HL-60/S4 (cell line): Measurements from ENCODE around the gene PACSIN2.
"Not testable (repeated sequence)": the region's sequence is repeated elsewhere in the genome, so short reads cannot be mapped to it uniquely, and the experiment has no call there.

Experiments
- in situ Hi-C: fragments of 300-500 bp; cut with MboI; formaldehyde crosslinking; loops from 2 replicates; pipeline ENCODE4 v1.14.3; 2022; ENCODE audit warnings: low sequenced_read_pairs

The PACSIN2 gene

DNA sequence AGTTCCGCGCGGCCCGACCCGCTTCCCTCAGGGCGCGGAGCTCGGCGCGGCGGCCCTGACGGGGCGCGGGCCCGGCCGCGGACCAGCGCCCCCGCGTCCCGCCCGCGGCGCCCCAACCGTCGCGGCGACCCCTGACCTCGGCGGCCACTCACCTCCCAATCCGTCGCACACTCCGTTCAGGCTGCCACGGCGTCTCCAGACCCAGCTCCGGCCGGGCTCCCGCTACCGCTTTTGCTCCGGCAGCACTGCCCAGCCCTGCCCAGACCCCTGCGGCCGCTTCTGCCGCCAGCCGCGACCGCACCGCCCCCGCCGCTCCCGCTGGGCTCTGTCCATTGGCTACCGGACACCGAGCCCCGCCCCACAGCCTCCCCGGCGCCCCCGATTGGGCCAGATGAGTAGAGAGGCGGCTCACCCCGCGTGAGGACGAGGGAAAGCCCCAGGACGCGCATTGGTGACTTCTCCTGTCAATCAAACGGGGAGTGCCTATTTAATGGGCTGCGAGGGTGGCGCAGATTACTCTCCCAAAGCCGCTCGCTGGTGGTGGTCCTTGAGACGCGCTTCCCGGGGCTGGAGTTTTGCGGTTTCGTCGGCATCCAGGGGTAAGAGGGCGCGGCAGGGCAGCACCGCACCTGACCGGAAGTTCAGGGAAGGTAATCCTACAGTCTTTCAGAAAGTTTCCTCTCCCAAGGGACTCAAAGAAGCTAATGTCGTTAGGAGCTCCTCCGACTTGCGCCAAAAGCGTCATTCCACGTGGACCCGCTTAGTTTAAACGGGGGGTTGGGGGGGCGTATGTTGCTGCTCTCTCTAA lies at the start of gene PACSIN2:
TSS of gene PACSIN2 (minus strand) at position 281 of the 808 bp plus-strand sequence. CDS start 103,069 bp downstream, outside the sequence.
- in situ Hi-C loops, result no loop called here

- in situ Hi-C loops, result no loop called here
Measured at GRCh38 chr22:43060183-43060582, 45.2 kb upstream of the PACSIN2 start.

GRCh38 chr22:43057641-43058040 lies 42.7 kb upstream of the PACSIN2 start:
- in situ Hi-C loops, result no loop called here

DNA sequence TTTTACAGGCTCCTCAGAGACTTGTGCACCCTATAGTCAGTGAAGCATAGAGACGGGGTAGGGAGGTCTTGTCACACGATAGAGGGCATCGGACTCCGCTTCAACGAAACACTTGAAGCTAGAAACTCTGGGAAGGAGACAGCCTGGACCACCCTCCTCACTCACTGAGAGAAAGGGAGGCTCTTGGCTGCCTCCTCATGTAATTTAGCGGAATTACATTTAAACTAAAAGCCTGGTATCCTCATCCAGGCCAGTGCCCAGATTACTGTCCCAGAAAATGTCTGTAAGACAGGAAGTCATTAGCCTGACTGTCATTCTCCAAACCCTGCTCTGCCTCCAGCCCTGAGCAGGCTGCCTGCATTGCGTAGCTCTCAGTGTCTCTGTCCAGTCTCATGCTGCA lies 38.2 kb upstream of the PACSIN2 start:
- in situ Hi-C loops, result no loop called here

GRCh38 chr22:43050995-43051394 lies 36.0 kb upstream of the PACSIN2 start:
- in situ Hi-C loops, result no loop called here

DNA sequence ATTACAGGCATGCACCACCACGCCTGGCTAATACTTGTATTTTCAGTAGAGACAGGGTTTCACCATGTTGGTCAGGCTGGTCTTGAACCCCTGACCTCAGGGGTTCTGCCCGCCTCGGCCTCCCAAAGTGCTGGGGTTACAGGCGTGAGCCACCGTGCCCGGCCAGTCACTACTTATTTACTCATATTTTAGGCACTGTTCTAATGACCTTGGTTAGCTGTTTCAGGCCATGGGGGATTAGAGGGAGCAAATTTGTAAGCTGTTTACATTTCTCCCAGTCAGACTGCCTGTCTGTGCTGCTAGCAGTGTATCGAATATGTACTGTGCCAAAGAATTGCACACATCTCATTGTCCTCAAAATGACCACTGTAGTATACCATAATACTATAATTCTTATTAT lies 32.7 kb upstream of the PACSIN2 start:
- in situ Hi-C loops, result no loop called here

DNA sequence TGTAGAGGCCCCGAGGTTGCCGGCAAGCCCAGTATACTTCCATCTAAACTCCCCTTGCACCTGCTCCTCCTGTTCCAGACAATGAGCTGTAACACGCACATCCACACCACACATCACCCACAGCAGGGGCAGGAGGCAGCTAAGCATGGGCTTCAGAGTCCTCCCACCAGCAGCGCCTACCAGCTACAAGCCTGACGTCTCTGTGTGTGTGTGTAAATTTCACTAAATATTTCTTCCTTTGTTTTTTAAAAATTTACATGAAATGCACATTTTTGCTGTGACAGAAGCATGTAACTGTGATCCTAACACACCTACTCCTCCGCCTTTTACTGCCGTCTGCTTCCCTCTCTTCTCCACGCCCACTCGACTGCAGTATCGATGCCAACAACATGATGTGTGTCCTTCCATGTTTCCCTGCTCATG lies 29.4 kb upstream of the PACSIN2 start:
- in situ Hi-C loops, result no loop called here

- in situ Hi-C loops, result no loop called here
Measured at GRCh38 chr22:43042101-43042780, 27.3 kb upstream of the PACSIN2 start.

GRCh38 chr22:43039800-43040199 lies 24.9 kb upstream of the PACSIN2 start:
- in situ Hi-C loops, result no loop called here

DNA sequence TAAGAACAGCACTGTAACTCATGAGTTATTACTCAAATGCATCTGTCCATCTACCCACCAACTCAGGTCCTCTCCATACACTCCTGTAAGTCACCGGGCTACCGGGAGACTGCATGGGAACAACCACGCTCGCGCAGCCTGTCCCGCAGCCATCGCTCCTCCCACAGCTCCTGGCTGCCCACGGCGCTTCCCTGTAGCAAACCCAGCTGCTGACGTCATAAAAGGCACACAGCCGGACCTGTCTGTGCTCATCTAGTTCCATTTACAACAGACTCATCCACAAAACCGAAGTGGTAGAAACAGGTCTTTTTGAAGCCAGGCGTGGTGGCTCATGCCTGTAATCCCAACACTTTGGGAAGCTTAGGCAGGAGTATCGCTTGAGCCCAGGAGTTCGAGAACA lies 23.4 kb upstream of the PACSIN2 start:
- in situ Hi-C loops, result no loop called here

- in situ Hi-C loops, result no loop called here
Measured at GRCh38 chr22:43036282-43036829, 21.4 kb upstream of the PACSIN2 start.

- in situ Hi-C loops, result no loop called here
Measured at GRCh38 chr22:43035250-43035649, 20.3 kb upstream of the PACSIN2 start.

DNA sequence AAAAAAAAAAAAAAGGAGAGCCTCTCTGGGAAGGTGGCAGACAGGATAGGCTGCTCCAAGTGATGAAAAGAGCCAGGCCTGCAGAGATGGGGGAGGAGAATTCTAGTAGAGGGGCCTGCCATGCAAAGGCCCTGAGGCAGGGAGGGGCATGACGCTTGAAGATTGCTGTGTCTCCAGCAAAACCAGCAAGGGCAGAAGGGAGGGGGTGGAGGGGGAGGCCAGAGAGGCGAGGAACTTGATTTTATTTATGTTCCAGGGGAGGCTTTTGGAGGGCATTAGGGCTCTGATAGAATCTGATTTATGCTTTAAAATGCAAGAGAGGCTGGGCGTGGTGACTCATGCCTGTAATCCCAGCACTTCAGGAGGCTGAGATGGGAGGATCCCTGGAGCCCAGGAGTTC lies 16.7 kb upstream of the PACSIN2 start:
- in situ Hi-C loops, result no loop called here

DNA sequence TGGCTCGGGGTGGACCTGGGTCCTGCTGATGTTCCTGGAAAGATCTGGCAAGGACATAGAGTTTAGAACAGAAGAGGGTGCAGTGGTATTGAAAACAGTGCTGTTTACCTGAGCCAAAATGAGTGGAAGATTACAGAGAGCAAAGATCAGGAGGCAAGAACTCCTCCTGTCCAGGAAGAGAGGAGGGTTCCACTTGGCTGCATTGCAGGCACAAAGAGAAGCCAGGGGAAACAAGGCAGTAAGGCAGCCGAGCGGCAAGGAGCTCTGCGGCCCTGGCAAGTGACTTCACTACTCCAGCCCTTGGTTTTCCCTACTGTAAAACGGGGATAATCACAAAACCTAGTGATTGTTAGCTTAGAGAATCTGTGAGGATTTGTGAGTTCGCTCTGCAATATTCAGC lies 3.7 kb upstream of the PACSIN2 start:
- in situ Hi-C loops, result no loop called here

- in situ Hi-C loops, result no loop called here
Measured at GRCh38 chr22:43017525-43018460, 2.8 kb upstream of the PACSIN2 start.

DNA sequence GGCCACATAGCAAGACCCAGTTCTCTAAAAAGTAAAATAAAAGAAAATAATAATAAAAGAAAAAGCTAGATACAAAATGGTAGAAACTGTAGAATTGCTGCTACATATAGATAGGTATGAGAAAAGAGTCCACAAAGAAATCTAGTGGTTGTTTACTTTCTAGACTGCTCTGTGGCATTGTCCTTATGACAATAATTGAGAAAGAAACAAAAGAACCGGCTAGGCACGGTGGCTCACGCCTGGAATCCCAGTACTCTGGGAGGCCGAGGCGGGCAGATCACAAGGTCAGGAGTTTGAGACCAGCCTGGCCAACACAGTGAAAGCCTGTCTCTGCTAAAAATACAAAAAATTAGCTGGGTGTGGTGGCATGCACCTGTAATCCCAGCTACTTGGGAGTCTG lies 1.2 kb upstream of the PACSIN2 start:
- in situ Hi-C loops, result not testable (repeated sequence)

- in situ Hi-C loops, result no loop called here
Measured at GRCh38 chr22:43015677-43016042, 711 bp upstream of the PACSIN2 start.

DNA sequence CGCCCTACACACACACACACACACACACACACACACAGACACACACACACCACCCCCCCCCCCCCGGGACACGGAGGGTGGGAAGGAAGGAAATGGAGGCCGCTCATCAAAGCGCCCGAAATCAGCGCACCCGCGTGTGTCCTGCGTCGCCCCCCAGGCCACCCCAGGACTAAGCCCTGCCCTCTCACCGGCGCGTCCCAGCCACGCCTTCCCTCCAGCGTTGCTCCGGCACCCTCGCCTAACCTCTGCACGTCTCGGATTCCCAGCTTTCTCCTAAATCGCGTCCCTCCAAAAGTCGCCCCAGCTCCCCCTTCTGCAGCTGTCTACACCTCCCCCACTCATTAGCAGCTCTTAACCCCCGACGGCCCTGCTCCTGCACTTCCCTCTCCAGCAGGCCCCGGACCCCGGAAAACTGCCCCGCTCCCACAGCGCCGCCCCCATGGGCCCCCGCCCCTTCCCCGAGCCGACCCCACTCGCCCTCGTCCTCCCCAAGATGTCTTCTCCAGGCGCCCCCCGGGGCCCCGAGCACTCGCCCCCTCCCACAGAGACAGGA lies 557 bp downstream of the PACSIN2 start:
- in situ Hi-C loops, result no loop called here

DNA sequence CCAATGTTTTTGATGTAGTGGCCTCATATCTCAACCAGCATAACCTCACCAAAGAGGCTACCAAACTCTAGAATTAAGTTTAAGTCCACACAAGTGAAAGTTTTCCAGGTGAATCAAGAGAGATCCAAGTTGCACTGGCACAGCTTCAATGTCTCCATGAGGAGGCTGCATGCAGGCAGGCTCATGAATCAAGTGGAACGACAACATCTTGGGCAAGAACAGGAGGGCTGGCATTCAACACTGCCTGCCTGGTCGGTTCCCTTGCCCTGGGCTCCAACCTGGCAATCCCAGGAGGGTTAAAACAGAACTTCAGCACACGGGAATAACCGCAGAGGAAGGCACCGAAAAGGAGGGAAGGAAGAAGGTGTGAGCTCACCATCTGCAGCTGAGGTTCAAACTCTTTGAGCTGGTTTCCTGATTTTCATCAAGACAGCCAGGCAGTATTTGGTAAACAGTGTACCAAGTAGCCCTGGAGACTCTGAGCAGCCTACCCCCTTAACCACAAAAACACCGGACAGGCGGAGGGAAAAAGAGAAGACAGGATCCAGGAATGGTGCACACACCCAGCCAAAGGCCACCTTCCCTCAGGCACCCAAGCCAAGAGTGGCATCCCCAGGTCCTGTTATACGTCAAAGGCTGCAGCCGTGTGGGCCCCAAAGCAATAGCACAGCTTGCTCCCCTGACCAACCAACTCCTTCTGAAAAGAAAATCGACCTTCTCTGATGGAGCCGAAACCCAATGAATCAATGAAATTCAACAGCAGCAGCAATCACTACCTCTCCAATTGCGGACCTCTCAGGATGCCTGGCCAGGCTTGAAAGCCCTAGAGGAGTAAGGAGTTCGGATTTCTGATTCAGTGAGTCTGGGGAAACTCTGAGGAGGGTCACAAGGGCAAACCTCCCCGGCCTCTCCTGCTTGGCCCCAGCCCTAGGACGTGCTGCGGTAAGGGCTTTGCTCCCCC lies 1.3 kb downstream of the PACSIN2 start:
- in situ Hi-C loops, result no loop called here

- in situ Hi-C loops, result no loop called here
Measured at GRCh38 chr22:43012390-43012789, 2.6 kb downstream of the PACSIN2 start.
